PC-3 (cell line): ENCODE measurements around the gene LCE6A. TPM values are rescaled to one million over a fixed set of nuclear protein-coding genes. Genes with fewer than 3 reads are reported as not detected.

ENCODE experiments used
- ATAC-seq: fragments of 200-7000 bp; cut with Tn5 transposase; 2 replicates; pipeline ENCODE4 v1.9.1; 2020; ENCODE audit warnings: mild to moderate bottlenecking, moderate library complexity
- BruUV-seq: library from RNA; stranded (reverse); fragments of 400-500 nt; replicated peaks from 2 replicates; lab custom pipeline; 2021; lab: Mats Ljungman, UMichigan
- CTCF ChIA-PET: fragments of 300-600 bp; sonication (Branson Sonifier 250); formaldehyde crosslinking; loops from one replicate; lab custom pipeline; 2022; ENCODE audit warnings: antibody characterized with exemption; lab: Charles Lee
- POLR2A ChIA-PET: fragments of 300-600 bp; sonication (Branson Sonifier 250); formaldehyde crosslinking; loops from one replicate; lab custom pipeline; 2022; ENCODE audit warnings: antibody characterized with exemption; ENCODE audit not compliant: unreplicated experiment; lab: Charles Lee
- DNase-seq: peaks from one replicate; pipeline ENCODE4 v3.0.0-alpha.2; 2015
- H2AFZ ChIP-seq: fragments of 300-600 bp; sonication (generic); 2 replicates; pipeline ENCODE4 v1.6.0; 2016; ENCODE audit warnings: antibody characterized with exemption, low read length
- H3F3A ChIP-seq: fragments of 300-600 bp; sonication (generic); one replicate; pipeline ENCODE4 v1.6.0; 2017; ENCODE audit warnings: antibody characterized with exemption, low read length, control low read depth, mild to moderate bottlenecking; ENCODE audit not compliant: unreplicated experiment
- H3K27ac ChIP-seq: fragments of 300-600 bp; sonication (generic); 2 replicates; pipeline ENCODE4 v1.5.1; 2016; ENCODE audit warnings: mild to moderate bottlenecking, low read length
- H3K27me3 ChIP-seq: fragments of 300-600 bp; sonication (generic); 2 replicates; pipeline ENCODE4 v1.6.1; 2016; ENCODE audit warnings: low read length, mixed read lengths
- H3K36me3 ChIP-seq: fragments of 300-600 bp; sonication (generic); 2 replicates; pipeline ENCODE4 v1.6.1; 2016; ENCODE audit warnings: low read depth, mixed run types, low read length, mixed read lengths
- H3K4me1 ChIP-seq: fragments of 300-600 bp; sonication (generic); 2 replicates; pipeline ENCODE4 v1.5.1; 2016; ENCODE audit warnings: low read length; ENCODE audit not compliant: insufficient read depth
- H3K4me2 ChIP-seq: fragments of 300-600 bp; sonication (generic); 2 replicates; pipeline ENCODE4 v1.6.0; 2016; ENCODE audit warnings: low read length
- H3K4me3 ChIP-seq: fragments of 300-600 bp; sonication (generic); 2 replicates; pipeline ENCODE4 v1.5.1; 2016; ENCODE audit warnings: mild to moderate bottlenecking, low read length, mixed read lengths
- H3K79me2 ChIP-seq: fragments of 300-600 bp; sonication (generic); 2 replicates; pipeline ENCODE4 v1.6.1; 2017; ENCODE audit warnings: low read length, mixed read lengths
- H3K9ac ChIP-seq: fragments of 300-600 bp; sonication (generic); 2 replicates; pipeline ENCODE4 v1.6.0; 2016; ENCODE audit warnings: mild to moderate bottlenecking, low read length
- H3K9me2 ChIP-seq: fragments of 300-600 bp; sonication (generic); replicated peaks from 2 replicates; pipeline ENCODE4 v1.6.1; 2016; ENCODE audit warnings: mixed run types, low read length, mixed read lengths
- H3K9me3 ChIP-seq: fragments of 300-600 bp; sonication (generic); 2 replicates; pipeline ENCODE4 v1.6.1; 2016; ENCODE audit warnings: low read length, mixed read lengths
- H4K20me1 ChIP-seq: fragments of 300-600 bp; sonication (generic); 2 replicates; pipeline ENCODE4 v1.6.1; 2016; ENCODE audit warnings: low read length, mixed read lengths
- EZH2 ChIP-seq: fragments of 300-600 bp; sonication (generic); IDR thresholded peaks from one replicate; pipeline ENCODE4 v1.6.1; 2017; ENCODE audit warnings: antibody characterized with exemption, mild to moderate bottlenecking, low read length; ENCODE audit not compliant: unreplicated experiment
- EZH2phosphoT487 ChIP-seq: fragments of 300-600 bp; sonication (generic); IDR thresholded peaks from 2 replicates; pipeline ENCODE4 v1.6.1; 2018; ENCODE audit warnings: mild to moderate bottlenecking, antibody characterized with exemption, low read length, borderline replicate concordance
- intact Hi-C: fragments of 100-400 bp; cut with micrococcal nuclease; formaldehyde crosslinking; loops from 2 replicates; pipeline ENCODE4 v1.9.0; 2023
- total RNA-seq: library from RNA; depleted of rRNA; stranded (reverse); fragments of >200 nt; gene quantifications from 2 replicates; pipeline ENCODE4 v1.2.3, GENCODE V29; 2014
- TF ChIP-seq, protein P1 (sequence below): fragments of 300-600 bp; sonication (generic); conservative IDR thresholded peaks from 2 replicates; pipeline ENCODE4 v1.5.1; 2017; ENCODE audit warnings: antibody characterized with exemption, low read depth, mild to moderate bottlenecking, low read length

Gene LCE6A
- total RNA-seq, 1 experiment from 2014 or later: not detected

GRCh38 chr1:152855661-152856060, 13.0 kb downstream of the LCE6A start:
- no peaks in the 10 kb centered on the region for H3K9me2 ChIP-seq
- H3K4me2 ChIP-seq: no peak overlapping the region
- ChIA-PET POLR2A (no interaction called here), CTCF (no interaction called here)
- no peaks in the 10 kb centered on the region for H3K9me3 ChIP-seq
- no peaks in the 10 kb centered on the region for H3K36me3 ChIP-seq
- intact Hi-C loops: no loop called here
- H4K20me1 ChIP-seq: no peaks in the 10 kb centered on the region
- no peaks in the 10 kb centered on the region for H3K4me1 ChIP-seq
- H3F3A ChIP-seq: no peaks in the 10 kb centered on the region
- ATAC-seq (no peak), DNase-seq (no peak)
- H3K27ac ChIP-seq: no peak overlapping the region
- H3K79me2 ChIP-seq: no peaks in the 10 kb centered on the region
- no peak overlapping the region for H3K4me3 ChIP-seq
- H2AFZ ChIP-seq: no peak overlapping the region
- H3K27me3 ChIP-seq: peaks cover 9% of the 10 kb centered on the region; the same call in 1 of the 2 replicates
- TF ChIP-seq, protein P1, sequence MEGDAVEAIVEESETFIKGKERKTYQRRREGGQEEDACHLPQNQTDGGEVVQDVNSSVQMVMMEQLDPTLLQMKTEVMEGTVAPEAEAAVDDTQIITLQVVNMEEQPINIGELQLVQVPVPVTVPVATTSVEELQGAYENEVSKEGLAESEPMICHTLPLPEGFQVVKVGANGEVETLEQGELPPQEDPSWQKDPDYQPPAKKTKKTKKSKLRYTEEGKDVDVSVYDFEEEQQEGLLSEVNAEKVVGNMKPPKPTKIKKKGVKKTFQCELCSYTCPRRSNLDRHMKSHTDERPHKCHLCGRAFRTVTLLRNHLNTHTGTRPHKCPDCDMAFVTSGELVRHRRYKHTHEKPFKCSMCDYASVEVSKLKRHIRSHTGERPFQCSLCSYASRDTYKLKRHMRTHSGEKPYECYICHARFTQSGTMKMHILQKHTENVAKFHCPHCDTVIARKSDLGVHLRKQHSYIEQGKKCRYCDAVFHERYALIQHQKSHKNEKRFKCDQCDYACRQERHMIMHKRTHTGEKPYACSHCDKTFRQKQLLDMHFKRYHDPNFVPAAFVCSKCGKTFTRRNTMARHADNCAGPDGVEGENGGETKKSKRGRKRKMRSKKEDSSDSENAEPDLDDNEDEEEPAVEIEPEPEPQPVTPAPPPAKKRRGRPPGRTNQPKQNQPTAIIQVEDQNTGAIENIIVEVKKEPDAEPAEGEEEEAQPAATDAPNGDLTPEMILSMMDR: no peak
- no peak for TF ChIP-seq EZH2
- TF ChIP-seq EZH2phosphoT487: no peak
- BruUV-seq: no TSS peak
- H3K9ac ChIP-seq: no peak overlapping the region

- no peaks in the 10 kb centered on the region for H3K79me2 ChIP-seq
- ChIA-PET CTCF (no interaction called here), POLR2A (no interaction called here)
- BruUV-seq: no TSS peak
- H4K20me1 ChIP-seq: no peaks in the 10 kb centered on the region
- H3K9ac ChIP-seq: no peak overlapping the region
- no peak overlapping the region for H3K4me3 ChIP-seq
- no peaks in the 10 kb centered on the region for H3K9me2 ChIP-seq
- H2AFZ ChIP-seq: no peak overlapping the region
- ATAC-seq: no peak
- H3K36me3 ChIP-seq: no peaks in the 10 kb centered on the region
- no peak for TF ChIP-seq EZH2
- TF ChIP-seq, protein P1: no peak
- TF ChIP-seq EZH2phosphoT487: no peak
- no peak overlapping the region for H3K4me2 ChIP-seq
- H3K9me3 ChIP-seq: no peaks in the 10 kb centered on the region
- no peaks in the 10 kb centered on the region for H3F3A ChIP-seq
- peaks cover 20% of the 10 kb centered on the region for H3K27me3 ChIP-seq
- no peak overlapping the region for H3K27ac ChIP-seq
- no peak for DNase-seq
- intact Hi-C loops: no loop called here
- H3K4me1 ChIP-seq: no peaks in the 10 kb centered on the region
Measured at GRCh38 chr1:152858062-152858461, 15.4 kb downstream of the LCE6A start.

GRCh38 chr1:152859696-152860095, 17.0 kb downstream of the LCE6A start, which contains the start of gene LCE7A:
LCE7A (plus strand) TSS chr1:152859996; CDS start chr1:152860698, 702 bp downstream.
- POLR2A ChIA-PET: no interaction called here
- BruUV-seq: no TSS peak
- no peaks in the 10 kb centered on the region for H3K79me2 ChIP-seq
- H3K4me2 ChIP-seq: no peak within 1 kb of the TSS
- no peak for ATAC-seq
- no peak for DNase-seq
- H3K27ac ChIP-seq: no peak within 1 kb of the TSS
- no peaks in the 10 kb centered on the region for H4K20me1 ChIP-seq
- no peak within 1 kb of the TSS for H2AFZ ChIP-seq
- no peaks in the 10 kb centered on the region for H3F3A ChIP-seq
- H3K4me1 ChIP-seq: no peaks in the 10 kb centered on the region
- no peaks in the 10 kb centered on the region for H3K36me3 ChIP-seq
- CTCF ChIA-PET: no interaction called here
- intact Hi-C loops: no loop called here
- no peaks in the 10 kb centered on the region for H3K9me3 ChIP-seq
- no peaks in the 10 kb centered on the region for H3K9me2 ChIP-seq
- H3K4me3 ChIP-seq: no peak within 1 kb of the TSS
- no peak within 1 kb of the TSS for H3K9ac ChIP-seq
- peaks cover 19% of the 10 kb centered on the region for H3K27me3 ChIP-seq
- no peak for TF ChIP-seq EZH2phosphoT487
- TF ChIP-seq, protein P1: no peak
- TF ChIP-seq EZH2: no peak
